AG08395 (cell line): ENCODE results near the gene MCF2.
"Not testable (repeated sequence)": the region's sequence is repeated elsewhere in the genome, so short reads cannot be mapped to it uniquely, and the experiment has no call there.

ENCODE experiments used
- DNase-seq: peaks from one replicate; pipeline ENCODE4 v3.0.0; 2012; ENCODE audit warnings: mixed read lengths, low spot score

MCF2 gene, protein sequence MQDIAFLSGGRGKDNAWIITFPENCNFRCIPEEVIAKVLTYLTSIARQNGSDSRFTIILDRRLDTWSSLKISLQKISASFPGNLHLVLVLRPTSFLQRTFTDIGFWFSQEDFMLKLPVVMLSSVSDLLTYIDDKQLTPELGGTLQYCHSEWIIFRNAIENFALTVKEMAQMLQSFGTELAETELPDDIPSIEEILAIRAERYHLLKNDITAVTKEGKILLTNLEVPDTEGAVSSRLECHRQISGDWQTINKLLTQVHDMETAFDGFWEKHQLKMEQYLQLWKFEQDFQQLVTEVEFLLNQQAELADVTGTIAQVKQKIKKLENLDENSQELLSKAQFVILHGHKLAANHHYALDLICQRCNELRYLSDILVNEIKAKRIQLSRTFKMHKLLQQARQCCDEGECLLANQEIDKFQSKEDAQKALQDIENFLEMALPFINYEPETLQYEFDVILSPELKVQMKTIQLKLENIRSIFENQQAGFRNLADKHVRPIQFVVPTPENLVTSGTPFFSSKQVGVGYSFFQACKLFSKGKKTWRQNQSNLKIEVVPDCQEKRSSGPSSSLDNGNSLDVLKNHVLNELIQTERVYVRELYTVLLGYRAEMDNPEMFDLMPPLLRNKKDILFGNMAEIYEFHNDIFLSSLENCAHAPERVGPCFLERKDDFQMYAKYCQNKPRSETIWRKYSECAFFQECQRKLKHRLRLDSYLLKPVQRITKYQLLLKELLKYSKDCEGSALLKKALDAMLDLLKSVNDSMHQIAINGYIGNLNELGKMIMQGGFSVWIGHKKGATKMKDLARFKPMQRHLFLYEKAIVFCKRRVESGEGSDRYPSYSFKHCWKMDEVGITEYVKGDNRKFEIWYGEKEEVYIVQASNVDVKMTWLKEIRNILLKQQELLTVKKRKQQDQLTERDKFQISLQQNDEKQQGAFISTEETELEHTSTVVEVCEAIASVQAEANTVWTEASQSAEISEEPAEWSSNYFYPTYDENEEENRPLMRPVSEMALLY

DNA sequence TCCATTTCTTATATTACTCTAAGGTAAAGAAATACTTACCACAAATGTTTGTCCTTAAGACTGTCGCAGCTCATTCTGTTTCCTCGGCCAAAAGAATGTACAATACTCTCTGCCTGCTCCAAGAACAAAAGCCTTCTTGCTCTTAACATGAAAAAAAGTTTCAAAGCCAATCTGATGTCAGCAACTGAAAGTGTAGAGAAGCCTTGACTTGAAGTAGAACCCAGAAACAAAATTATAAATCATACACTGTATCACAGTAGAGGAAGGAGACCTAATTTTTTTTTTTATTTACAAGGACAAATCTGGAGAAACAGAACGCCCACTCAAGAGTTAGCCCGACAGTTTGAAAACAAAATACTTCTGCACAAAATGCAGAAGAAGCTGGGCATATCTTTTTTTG, at the start of gene MCF2:
Gene MCF2 (minus strand): TSS at position 101 of the 400 bp plus-strand sequence. CDS start 56,423 bp downstream, outside the sequence.
- DNase-seq = no peak

DNA sequence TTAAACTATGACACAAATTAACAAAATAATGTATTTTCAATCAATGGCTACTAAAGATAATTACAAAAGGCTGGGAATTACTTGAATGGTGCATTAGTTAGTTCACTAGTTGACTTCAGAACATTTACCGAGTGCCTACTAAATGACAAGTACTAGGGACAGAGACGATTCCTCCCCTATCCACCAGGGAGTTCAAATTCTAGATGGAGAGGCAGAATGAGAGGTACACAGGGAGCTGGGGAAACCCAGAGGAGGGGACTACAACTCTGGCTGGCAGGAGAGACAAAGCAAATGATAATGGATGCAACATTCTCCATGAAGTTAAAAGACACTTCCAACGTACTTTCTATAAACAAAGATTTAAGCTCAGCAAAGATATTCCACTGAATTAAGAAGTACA, 43.1 kb upstream of the MCF2 start:
- DNase-seq = no peak

DNA sequence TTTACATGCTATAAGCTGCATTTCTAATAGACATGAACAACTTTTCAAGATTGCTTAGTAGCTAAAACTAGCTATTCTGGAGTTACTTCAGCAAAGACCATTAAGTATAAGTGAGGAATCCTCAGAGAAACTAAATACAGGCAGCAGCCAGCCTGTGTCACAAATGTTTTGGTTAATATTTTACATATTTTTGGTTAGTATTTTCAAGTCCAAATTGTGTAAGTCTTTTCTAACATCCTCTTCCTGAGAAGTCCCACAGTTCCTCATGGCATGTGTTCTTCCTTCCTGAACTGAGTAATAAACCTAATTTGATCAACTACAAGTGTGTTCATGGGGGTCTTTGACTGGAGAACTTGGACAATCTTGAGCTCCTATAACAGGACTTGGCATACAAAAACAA, 42.4 kb upstream of the MCF2 start:
- DNase-seq = peak; percentile 3

DNA sequence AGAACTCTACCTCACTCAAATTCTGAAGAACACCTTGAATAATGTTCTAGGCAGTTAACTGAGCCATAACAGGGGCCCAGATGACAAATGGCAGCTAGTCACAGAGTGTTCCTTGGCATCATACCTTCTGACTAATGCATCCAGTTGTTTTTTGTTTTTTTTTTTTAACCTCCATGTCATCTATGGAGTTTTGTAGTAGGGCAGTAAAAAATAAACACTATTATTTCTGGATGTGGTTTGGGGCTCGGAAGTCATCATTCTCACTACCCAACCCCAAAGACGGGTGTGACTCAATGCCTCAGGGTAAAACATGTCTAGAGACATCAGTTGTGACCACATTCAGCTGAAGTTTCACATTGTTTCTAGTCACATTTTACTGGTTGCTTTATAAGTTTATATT, 31.2 kb upstream of the MCF2 start:
- peak; percentile 45 for DNase-seq

DNA sequence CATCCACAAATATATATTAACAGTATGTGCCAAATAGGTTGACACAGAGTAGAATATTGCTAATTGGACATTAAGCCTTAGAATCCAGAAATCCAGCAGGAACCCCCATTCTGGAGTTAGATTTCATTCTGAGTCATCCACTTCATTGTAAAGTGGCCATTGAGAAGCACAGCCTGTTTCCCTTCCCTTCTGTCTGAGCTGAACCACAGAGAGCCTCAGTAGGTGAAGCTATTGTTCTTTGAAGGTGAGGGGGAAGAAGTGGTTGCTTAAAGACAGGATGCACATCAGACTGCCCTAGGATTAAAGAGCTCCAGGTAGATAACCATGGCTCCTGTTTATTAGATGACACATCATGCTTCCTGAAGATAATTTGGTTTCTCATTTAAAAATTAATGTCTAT, 30.6 kb upstream of the MCF2 start:
- DNase-seq = no peak

DNA sequence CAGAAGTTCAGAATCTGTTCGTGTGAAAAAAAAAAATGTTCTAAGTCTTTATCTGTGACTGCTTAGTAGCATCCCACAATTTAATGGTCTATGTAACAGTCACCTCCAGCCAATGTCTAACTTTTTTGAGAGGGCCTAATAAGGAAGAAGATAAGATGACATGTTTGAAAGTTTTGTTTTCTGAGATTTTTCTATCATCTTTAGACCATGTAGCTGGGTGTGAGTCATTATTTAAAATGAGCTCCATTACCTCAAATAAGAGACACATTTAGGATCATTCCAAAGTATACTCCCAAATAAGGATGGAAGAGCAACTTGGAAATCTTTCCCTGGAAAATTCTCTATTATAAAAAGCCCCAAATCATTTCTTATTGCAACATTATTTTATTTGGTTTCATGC, 28.2 kb upstream of the MCF2 start:
- no peak for DNase-seq

DNA sequence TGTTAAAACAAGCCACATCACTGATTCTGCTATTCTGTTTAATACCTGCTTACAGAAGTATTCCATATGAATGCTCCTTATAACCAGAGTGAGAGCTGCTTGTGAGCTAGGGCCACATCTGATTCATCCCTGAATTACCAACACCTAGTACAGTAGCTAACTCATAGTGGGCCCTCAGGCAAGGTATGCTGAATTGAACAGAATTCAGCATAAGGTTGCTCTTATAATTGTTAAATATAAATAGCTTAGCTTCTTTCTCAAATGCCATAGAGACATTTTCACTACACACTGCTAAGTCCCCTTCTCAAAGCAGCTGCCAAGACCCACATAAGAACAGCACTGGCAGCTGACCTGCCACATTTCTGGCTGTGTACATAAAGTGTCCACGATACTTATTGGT, 27.0 kb upstream of the MCF2 start:
- DNase-seq = no peak

DNA sequence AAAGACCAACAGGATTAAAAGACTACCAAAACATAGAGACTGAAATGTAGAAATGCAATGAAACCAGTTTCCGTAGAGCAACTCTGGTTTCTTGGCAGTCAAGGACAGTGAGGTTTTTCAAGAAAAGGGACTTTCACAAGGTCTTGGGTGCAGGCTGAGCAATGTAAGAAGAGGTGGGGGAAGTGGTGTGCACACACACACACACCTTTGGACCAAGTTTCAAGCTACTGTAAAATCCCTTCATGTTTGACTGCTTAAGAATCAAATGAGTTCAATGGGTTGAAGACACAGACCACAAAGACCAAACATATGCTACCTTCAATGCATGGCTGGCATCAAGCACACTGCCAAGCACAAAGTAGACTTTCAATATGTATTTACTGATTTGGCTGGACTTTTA, 17.8 kb upstream of the MCF2 start:
- DNase-seq = no peak

DNA sequence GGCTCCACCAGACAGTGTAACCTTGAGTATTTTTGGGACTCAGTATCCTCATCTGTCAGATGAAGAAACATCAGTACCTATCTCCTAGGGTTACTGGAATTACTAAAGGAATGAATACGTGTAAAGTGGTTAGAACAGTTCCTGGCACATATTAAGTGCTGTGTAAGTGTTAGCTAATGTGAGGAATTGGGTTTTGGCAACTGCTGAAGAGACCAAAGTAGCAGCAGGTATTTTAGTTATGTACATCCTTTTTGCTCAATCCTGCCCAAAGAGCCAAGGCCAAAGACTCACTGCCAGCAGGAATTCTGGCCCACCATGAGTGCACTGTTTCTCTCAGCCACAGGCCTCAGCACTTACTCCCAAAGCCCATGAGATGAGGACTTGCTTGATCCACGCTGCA, 16.7 kb upstream of the MCF2 start:
- DNase-seq = no peak

DNA sequence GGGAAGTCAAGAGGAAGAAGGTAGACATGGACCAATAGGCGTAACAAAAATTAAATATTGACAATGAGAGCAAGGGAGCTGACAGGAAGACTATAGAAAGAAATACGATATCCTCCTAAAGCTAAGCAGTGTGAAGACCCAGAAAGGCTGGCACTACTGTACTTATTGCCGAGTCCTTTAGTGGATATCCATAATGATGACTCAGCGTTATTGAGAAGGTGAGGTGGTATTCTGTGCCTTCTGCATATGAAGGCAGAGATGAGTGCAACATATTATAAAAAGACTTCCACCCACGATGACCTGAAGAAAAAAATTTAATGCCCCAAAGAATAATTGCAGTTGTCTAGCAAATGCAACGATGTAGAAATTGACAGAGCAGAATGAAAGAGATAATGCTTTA, 13.0 kb upstream of the MCF2 start:
- no peak for DNase-seq

DNA sequence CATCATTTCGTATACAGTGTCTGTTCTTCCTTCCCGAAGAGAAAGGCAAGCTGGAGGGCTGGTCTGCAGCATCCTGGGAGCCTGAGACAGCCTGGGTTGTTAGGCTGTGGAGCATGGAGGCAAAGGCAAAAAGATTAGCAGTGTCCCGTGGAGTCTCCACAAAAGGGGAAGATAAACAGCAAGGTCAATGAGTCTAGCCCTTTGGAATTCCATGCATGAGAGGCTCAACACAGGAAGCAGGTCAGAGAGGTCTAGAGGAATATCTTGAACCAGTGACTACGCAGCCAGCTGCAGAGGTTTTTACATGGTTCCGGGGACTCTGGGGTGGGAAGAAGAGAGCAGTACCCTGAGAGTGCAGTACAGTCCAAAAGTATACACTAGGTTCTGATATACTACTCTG, 12.2 kb upstream of the MCF2 start:
- peak; percentile 42 for DNase-seq

DNA sequence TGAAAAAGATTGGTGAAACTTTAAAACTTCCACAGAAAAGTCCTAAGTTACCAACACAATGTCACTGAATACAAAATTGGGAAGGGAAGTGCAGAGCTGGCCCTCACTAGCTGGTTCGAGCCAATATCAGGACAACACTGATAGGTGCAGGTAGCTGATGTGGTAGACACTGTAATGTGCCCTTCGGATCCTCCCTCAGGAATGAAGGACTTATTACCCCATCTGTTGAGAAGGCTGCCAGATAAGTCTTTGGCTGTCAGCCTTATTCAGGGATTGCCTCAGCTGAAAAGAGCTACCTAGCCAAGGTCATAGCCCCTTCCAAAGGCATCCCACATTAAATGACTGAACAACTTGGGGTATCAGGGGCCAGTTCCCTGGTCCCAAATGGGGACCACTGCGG, 5.3 kb downstream of the MCF2 start:
- no peak for DNase-seq

DNA sequence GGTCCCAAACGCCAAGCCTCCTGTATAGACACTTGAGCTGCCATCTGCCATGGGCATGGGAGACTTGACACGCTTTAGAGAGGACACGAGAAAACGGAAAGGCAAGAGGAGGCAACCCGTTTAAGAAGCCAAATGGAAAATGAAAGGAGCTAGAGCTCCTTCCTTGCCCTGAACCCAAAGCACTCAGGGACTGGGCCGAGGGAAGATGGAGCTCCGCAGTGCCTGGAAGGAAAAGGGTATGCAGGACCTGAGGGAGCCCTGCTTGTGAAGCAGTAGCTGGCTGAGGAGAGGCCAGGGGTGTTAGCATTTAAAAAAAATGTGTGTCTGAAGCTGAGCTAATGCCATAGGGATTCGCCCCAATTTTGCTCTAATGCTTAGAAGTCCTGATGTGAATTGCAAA, 15.1 kb downstream of the MCF2 start:
- no peak for DNase-seq

DNA sequence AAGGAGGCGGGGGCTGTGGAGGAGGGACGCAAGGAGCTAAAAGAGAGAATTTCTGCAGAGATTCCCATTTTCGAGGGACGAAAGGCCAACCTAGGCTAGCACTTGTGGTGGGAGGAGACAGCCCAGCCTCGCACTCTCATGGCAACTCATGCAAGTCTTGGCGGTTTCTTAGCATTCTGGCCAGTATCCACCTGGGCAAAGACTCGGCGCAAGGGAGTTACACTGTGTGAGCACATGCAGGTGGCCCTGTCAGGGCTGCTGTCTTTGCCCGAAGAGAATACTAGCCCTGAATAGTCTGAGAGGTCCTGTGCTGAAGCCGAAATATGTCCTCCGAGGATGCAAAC, 15.5 kb downstream of the MCF2 start:
- DNase-seq = no peak

DNA sequence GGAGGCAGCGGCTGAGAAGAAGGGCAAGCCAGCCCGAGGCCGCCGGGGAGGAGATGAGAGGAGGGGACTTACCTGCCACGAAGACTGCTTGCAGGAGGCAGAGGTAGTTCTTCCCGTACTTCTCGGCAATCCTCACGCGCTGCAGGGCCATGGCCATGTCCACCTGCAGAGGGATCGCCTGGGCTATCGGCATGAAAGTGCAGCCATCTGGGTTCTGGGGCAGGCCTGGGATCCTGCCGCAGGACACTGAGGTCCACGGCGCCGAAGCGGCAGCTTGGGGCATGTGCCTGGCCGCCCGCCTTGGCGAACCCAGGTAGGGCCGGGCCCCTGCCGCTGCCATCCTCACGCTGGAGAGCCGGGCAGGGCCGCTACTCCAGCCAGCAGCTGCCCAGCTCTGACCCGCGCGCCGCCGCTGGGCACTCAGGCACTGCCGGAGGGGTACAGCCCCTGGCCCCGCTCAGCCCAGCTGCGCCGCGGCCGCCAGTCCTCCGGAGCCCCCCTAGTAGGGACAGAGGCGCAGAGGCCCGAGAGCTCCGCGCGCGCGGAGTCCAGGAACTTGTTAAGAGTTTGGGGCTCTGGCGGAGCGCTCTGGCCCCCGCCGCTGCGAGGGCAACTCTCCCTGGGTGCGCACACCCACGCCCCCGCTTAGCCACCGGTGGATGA, 16.0 kb downstream of the MCF2 start:
- DNase-seq = no peak

DNA sequence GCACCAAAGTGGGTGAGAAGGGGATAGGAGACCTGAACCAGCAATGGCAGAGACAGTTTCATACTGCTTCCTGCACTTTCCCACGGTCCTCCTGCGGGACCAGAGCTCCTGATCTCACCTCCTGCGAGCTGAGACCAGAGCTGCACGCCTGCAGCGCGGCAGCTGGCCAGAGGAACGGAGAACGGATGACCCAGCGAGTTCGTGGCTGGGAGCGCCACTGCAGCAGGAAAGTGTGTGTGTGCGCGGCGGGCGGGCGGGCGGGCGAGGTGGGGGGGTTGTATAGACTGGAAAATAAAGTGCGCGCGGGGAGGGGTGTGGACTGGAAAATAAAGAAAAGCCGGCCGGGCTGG, 16.5 kb downstream of the MCF2 start:
- no peak for DNase-seq

DNA sequence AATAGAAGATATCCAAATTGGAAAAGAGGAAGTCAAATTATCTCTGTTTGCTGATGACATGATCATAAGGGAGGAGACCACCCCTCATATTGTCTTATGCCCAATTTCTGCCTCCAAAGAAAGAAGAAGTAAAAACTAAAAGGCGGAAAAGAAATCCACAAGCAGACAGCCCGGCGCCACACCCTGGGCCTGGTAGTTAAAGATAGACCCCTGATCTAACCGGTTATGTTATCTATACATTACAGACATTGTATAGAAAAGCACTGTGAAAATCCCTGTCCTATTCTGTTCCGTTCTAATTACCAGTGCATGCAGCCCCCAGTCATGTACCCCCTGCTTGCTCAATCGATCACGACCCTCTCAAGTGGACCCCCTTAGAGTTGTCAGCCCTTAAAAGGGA, 22.8 kb downstream of the MCF2 start:
- DNase-seq = not testable (repeated sequence)

DNA sequence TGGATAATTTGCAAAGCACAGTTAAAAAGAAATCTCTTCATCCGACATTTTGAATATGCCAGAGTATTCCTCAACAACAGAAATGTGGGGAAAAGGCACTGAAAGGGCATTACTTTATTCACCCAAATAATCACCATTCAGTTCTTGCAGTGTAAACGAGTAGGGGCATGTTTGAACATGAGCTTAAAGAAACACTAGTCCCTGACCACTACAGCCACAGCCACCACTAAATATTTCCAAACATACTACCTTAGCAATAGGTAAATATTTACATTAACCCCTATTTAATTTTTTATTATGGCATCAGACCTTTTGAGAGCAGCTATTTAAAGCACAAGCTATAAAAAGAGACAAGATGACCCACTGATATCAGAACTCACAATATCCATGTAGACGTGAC, 27.6 kb downstream of the MCF2 start:
- DNase-seq = no peak

DNA sequence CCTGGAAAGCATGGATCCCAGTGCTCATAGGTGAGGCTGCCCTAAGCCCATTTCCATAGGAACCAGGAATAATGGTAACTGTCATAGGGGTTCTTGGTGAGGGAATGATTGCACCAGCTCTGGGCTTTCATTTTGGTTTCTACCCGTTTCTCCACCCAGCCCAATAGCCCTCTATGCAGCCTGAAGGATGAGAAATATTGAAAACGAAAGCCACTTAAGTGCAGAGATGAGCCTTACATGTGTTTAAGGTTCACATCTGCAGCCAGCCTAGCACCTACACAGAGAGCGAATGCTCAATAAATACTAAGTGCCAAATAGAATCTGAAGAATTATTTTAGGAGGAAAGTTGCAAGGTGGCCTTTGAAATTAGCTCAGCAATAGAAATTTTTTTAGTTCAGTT, 60.4 kb downstream of the MCF2 start:
- no peak for DNase-seq

DNA sequence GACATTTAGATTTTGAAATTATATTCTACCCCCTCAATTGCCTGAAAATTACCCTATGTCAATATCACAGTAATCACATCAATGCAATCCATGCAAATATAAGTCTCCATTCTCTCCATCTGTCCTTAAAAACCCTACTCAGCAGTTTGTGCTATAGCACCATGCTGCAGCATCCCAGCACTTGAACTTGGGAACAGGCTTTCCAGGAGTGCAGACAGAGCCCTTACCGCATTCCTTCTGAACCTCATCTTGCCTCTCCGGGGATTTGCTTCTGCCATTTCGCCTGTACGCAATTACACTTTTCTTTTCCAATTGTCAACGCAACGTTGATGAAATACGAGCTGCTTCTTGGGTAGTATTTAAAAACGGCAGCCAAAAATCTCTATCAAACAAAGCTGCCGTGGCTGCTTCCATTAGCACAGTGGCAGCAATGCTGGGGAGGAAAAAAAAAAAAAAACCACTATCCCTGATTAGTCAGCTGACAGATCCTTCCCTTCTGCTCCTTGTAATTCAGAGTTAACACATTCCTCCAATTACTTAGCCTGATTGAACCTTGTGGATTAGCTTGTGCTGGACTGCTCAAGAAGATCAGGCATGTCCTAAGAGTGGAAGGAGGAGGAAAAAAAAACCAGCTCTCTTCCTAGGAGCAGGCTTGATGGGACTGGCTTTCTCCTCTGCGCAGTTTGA, 65.6 kb downstream of the MCF2 start:
- no peak for DNase-seq

DNA sequence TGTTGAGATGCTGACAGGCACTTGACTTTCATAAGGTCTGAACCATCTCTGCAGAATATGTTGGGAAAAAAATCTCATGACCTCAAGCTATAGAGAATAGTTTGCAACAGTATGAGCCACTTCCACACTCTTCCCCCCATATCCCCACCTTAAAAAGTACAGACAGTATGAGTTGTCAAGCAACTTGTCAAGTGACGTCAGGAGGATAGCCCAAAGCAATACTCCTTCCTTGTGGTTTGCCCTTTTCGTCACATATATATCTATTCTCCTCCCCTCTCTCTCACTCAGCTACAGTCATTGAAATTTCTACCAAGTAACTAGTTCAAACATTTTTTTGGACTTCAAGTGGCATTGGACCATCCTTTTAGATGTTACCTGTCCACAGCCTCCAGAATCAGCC, 67.7 kb downstream of the MCF2 start:
- no peak for DNase-seq

DNA sequence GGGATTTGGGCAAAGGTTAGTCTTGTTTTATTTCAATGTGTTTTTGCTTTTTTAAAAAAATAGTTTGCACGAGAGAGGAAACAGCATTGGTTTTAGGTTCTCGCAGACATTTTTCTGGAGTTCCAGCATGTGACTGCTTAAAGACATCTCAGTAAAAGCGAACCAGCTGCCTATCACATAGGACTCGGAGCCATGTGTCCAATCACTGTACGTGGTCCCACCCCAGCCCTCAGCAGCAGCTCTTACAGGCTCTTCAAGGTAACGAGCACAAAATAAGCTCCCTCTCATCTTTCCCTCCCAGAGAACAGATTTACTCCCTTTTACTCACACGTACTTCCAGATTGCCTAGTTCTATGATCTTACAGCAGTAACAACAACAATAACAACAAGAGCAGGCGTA, 68.7 kb downstream of the MCF2 start:
- DNase-seq = no peak
